Activated CD4-positive, alpha-beta T cell treated with anti-CD3 and anti-CD28 coated beads, Interleukin-2, amount 10 ng/mL, durations not matched to agents 24 days and 14 days (primary cell): Measurements from ENCODE around the gene PIEZO2. TPM values are rescaled to one million over a fixed set of nuclear protein-coding genes. Genes with fewer than 3 reads are reported as not detected.
"Not testable (repeated sequence)": the region's sequence is repeated elsewhere in the genome, so short reads cannot be mapped to it uniquely, and the experiment has no call there.

ENCODE experiments used
- DNase-seq: peaks from one replicate; pipeline ENCODE4 v3.0.0; 2022
- H3K27ac Mint-ChIP-seq: one replicate; pipeline ENCODE4 v1.8.0; 2022; ENCODE audit warnings: mild to moderate bottlenecking, mixed read lengths
- H3K27me3 Mint-ChIP-seq: one replicate; pipeline ENCODE4 v1.8.0; 2022; ENCODE audit warnings: mixed read lengths
- H3K36me3 Mint-ChIP-seq: one replicate; pipeline ENCODE4 v1.8.0; 2022; ENCODE audit warnings: low read depth, mild to moderate bottlenecking, mixed read lengths
- H3K4me1 Mint-ChIP-seq: one replicate; pipeline ENCODE4 v1.8.0; 2021; ENCODE audit warnings: mixed read lengths
- H3K4me3 Mint-ChIP-seq: one replicate; pipeline ENCODE4 v1.8.0; 2022; ENCODE audit warnings: mild to moderate bottlenecking, moderate library complexity, mixed read lengths
- H3K9me3 Mint-ChIP-seq: one replicate; pipeline ENCODE4 v1.8.0; 2021; ENCODE audit warnings: mixed read lengths
- intact Hi-C: fragments of 100-400 bp; cut with micrococcal nuclease; formaldehyde crosslinking; loops from one replicate; pipeline ENCODE4 v1.15.1; 2023
- total RNA-seq: library from RNA; stranded (reverse); gene quantifications from 2 replicates; pipeline ENCODE4 v1.2.3, GENCODE V29; 2022

The PIEZO2 gene
- total RNA-seq, 1 donor from 2014 or later = not detected

- intact Hi-C loops, H3K27me3 Mint-ChIP-seq, H3K4me3 Mint-ChIP-seq, H3K4me1 Mint-ChIP-seq, H3K27ac Mint-ChIP-seq, H3K9me3 Mint-ChIP-seq, H3K36me3 Mint-ChIP-seq: not testable (repeated sequence)
- peak; percentile 15 for DNase-seq
These were observed 511.4 kb downstream of the PIEZO2 start for GRCh38 chr18:10637858-10638538.

GRCh38 chr18:10629076-10629475 is 520.3 kb downstream of the PIEZO2 start:
- H3K9me3 Mint-ChIP-seq, H3K36me3 Mint-ChIP-seq, H3K4me1 Mint-ChIP-seq, H3K4me3 Mint-ChIP-seq, H3K27ac Mint-ChIP-seq, intact Hi-C loops: not testable (repeated sequence)
- DNase-seq = peak; percentile 54
- H3K27me3 Mint-ChIP-seq = peaks cover 15% of the 10 kb centered on the region

GRCh38 chr18:10626606-10627213 is 522.7 kb downstream of the PIEZO2 start:
- intact Hi-C loops, H3K9me3 Mint-ChIP-seq, H3K4me1 Mint-ChIP-seq, H3K36me3 Mint-ChIP-seq, H3K27ac Mint-ChIP-seq, H3K4me3 Mint-ChIP-seq: not testable (repeated sequence)
- DNase-seq = peak; percentile 18
- H3K27me3 Mint-ChIP-seq = peaks cover 11% of the 10 kb centered on the region

- DNase-seq, H3K4me3 Mint-ChIP-seq, intact Hi-C loops, H3K27ac Mint-ChIP-seq, H3K9me3 Mint-ChIP-seq, H3K27me3 Mint-ChIP-seq, H3K36me3 Mint-ChIP-seq, H3K4me1 Mint-ChIP-seq: not testable (repeated sequence)
These were observed 525.8 kb downstream of the PIEZO2 start for GRCh38 chr18:10623606-10624005.

- not testable (repeated sequence) for H3K4me3 Mint-ChIP-seq, H3K27me3 Mint-ChIP-seq
These were observed 526.4 kb downstream of the PIEZO2 start for GRCh38 chr18:10622982-10623381.

GRCh38 chr18:10620670-10621329 is 528.6 kb downstream of the PIEZO2 start:
- H3K36me3 Mint-ChIP-seq, H3K9me3 Mint-ChIP-seq, H3K27ac Mint-ChIP-seq, H3K27me3 Mint-ChIP-seq, H3K4me3 Mint-ChIP-seq, H3K4me1 Mint-ChIP-seq, intact Hi-C loops: not testable (repeated sequence)
- DNase-seq = peak; percentile 32

More at GRCh38 chr18:10622982-10623381, 526.4 kb downstream of the PIEZO2 start:
- DNase-seq, H3K4me1 Mint-ChIP-seq, intact Hi-C loops, H3K27ac Mint-ChIP-seq, H3K36me3 Mint-ChIP-seq, H3K9me3 Mint-ChIP-seq: not testable (repeated sequence)
